Activated naive CD8-positive, alpha-beta T cell (primary cell): ENCODE measurements around the gene FILIP1L.

Experiments
- H3K27ac Mint-ChIP-seq: one replicate; pipeline ENCODE4 v1.8.0; 2021; ENCODE audit warnings: mixed read lengths
- H3K27me3 Mint-ChIP-seq: one replicate; pipeline ENCODE4 v1.8.0; 2021; ENCODE audit warnings: mixed read lengths
- H3K36me3 Mint-ChIP-seq: one replicate; pipeline ENCODE4 v1.8.0; 2021; ENCODE audit warnings: mixed read lengths
- H3K4me1 Mint-ChIP-seq: one replicate; pipeline ENCODE4 v1.8.0; 2021; ENCODE audit warnings: low read depth, mixed read lengths
- H3K4me3 Mint-ChIP-seq: one replicate; pipeline ENCODE4 v1.8.0; 2021; ENCODE audit warnings: mild to moderate bottlenecking, mixed read lengths
- H3K9me3 Mint-ChIP-seq: one replicate; pipeline ENCODE4 v1.8.0; 2021; ENCODE audit warnings: low read depth, mixed read lengths

The FILIP1L gene

GRCh38 chr3:99934975-99935797, 179.1 kb downstream of the FILIP1L start:
- Mint-ChIP-seq H3K27me3 (no peaks in the 10 kb centered on the region), H3K4me3 (no peak overlapping the region), H3K9me3 (no peaks in the 10 kb centered on the region), H3K27ac (no peak overlapping the region), H3K4me1 (peaks cover 26% of the 10 kb centered on the region), H3K36me3 (peaks cover 15% of the 10 kb centered on the region)

GRCh38 chr3:99933971-99934750, 180.1 kb downstream of the FILIP1L start:
- Mint-ChIP-seq H3K9me3 (no peaks in the 10 kb centered on the region), H3K36me3 (peaks cover 13% of the 10 kb centered on the region), H3K4me3 (no peak overlapping the region), H3K4me1 (peaks cover 26% of the 10 kb centered on the region), H3K27ac (no peak overlapping the region), H3K27me3 (no peaks in the 10 kb centered on the region)

GRCh38 chr3:99931059-99931458, 183.2 kb downstream of the FILIP1L start:
- Mint-ChIP-seq H3K4me1 (peaks cover 7% of the 10 kb centered on the region), H3K4me3 (no peak overlapping the region), H3K9me3 (no peaks in the 10 kb centered on the region), H3K36me3 (peaks cover 21% of the 10 kb centered on the region), H3K27me3 (no peaks in the 10 kb centered on the region), H3K27ac (no peak overlapping the region)

- H3K27ac Mint-ChIP-seq: no peak overlapping the region
- H3K36me3 Mint-ChIP-seq: peaks cover 23% of the 10 kb centered on the region
- no peak overlapping the region for H3K4me3 Mint-ChIP-seq
- H3K4me1 Mint-ChIP-seq: peaks cover 7% of the 10 kb centered on the region
- H3K27me3 Mint-ChIP-seq: no peaks in the 10 kb centered on the region
- H3K9me3 Mint-ChIP-seq: no peaks in the 10 kb centered on the region
Measured at GRCh38 chr3:99929745-99930139, 184.6 kb downstream of the FILIP1L start.

- Mint-ChIP-seq H3K27me3 (no peaks in the 10 kb centered on the region), H3K4me3 (no peak overlapping the region), H3K9me3 (no peaks in the 10 kb centered on the region), H3K27ac (no peak overlapping the region), H3K36me3 (peaks cover 22% of the 10 kb centered on the region), H3K4me1 (peaks cover 7% of the 10 kb centered on the region)
Measured at GRCh38 chr3:99928771-99929744, 185.2 kb downstream of the FILIP1L start.

GRCh38 chr3:99927671-99928457, 186.4 kb downstream of the FILIP1L start:
- Mint-ChIP-seq H3K4me1 (peaks cover 7% of the 10 kb centered on the region), H3K4me3 (no peak overlapping the region), H3K36me3 (peaks cover 29% of the 10 kb centered on the region), H3K27ac (no peak overlapping the region), H3K27me3 (no peaks in the 10 kb centered on the region), H3K9me3 (no peaks in the 10 kb centered on the region)

- H3K4me3 Mint-ChIP-seq: no peak overlapping the region
Measured at GRCh38 chr3:99925584-99926230, 188.6 kb downstream of the FILIP1L start.

GRCh38 chr3:99923873-99924272, 190.4 kb downstream of the FILIP1L start:
- H3K4me1 Mint-ChIP-seq: peaks cover 5% of the 10 kb centered on the region
- H3K27ac Mint-ChIP-seq: no peak overlapping the region
- no peak overlapping the region for H3K4me3 Mint-ChIP-seq

More at GRCh38 chr3:99925584-99926230, 188.6 kb downstream of the FILIP1L start:
- Mint-ChIP-seq H3K36me3 (peaks cover 30% of the 10 kb centered on the region), H3K4me1 (peaks cover 9% of the 10 kb centered on the region), H3K27me3 (no peaks in the 10 kb centered on the region), H3K27ac (no peak overlapping the region), H3K9me3 (no peaks in the 10 kb centered on the region)

GRCh38 chr3:99921986-99922385, 192.3 kb downstream of the FILIP1L start:
- no peaks in the 10 kb centered on the region for H3K27me3 Mint-ChIP-seq
- H3K27ac Mint-ChIP-seq: no peak overlapping the region
- no peak overlapping the region for H3K4me3 Mint-ChIP-seq
- H3K9me3 Mint-ChIP-seq: no peaks in the 10 kb centered on the region
- peaks cover 2% of the 10 kb centered on the region for H3K4me1 Mint-ChIP-seq
- H3K36me3 Mint-ChIP-seq: peaks cover 30% of the 10 kb centered on the region

More at GRCh38 chr3:99923873-99924272, 190.4 kb downstream of the FILIP1L start:
- H3K36me3 Mint-ChIP-seq: peaks cover 30% of the 10 kb centered on the region
- H3K9me3 Mint-ChIP-seq: no peaks in the 10 kb centered on the region
- no peaks in the 10 kb centered on the region for H3K27me3 Mint-ChIP-seq

- Mint-ChIP-seq H3K4me1 (peaks cover 2% of the 10 kb centered on the region), H3K27me3 (no peaks in the 10 kb centered on the region), H3K9me3 (no peaks in the 10 kb centered on the region), H3K27ac (no peak overlapping the region), H3K36me3 (peaks cover 31% of the 10 kb centered on the region), H3K4me3 (no peak overlapping the region)
Measured at GRCh38 chr3:99921377-99921695, 193.0 kb downstream of the FILIP1L start.

- Mint-ChIP-seq H3K4me1 (peaks cover 2% of the 10 kb centered on the region), H3K36me3 (peaks cover 31% of the 10 kb centered on the region), H3K4me3 (no peak overlapping the region), H3K27ac (no peak overlapping the region), H3K27me3 (no peaks in the 10 kb centered on the region), H3K9me3 (no peaks in the 10 kb centered on the region)
Measured at GRCh38 chr3:99920481-99921376, 193.6 kb downstream of the FILIP1L start.

- Mint-ChIP-seq H3K27ac (no peak overlapping the region), H3K4me3 (no peak overlapping the region), H3K4me1 (peaks cover 2% of the 10 kb centered on the region), H3K36me3 (peaks cover 28% of the 10 kb centered on the region), H3K27me3 (no peaks in the 10 kb centered on the region), H3K9me3 (no peaks in the 10 kb centered on the region)
Measured at GRCh38 chr3:99919694-99920093, 194.6 kb downstream of the FILIP1L start.

- Mint-ChIP-seq H3K4me3 (no peak overlapping the region), H3K36me3 (peaks cover 24% of the 10 kb centered on the region), H3K9me3 (no peaks in the 10 kb centered on the region), H3K27me3 (no peaks in the 10 kb centered on the region), H3K4me1 (peaks cover 3% of the 10 kb centered on the region), H3K27ac (no peak overlapping the region)
Measured at GRCh38 chr3:99918715-99919114, 195.6 kb downstream of the FILIP1L start.
